Dermis microvascular lymphatic vessel endothelial cell (primary cell): ENCODE data around the gene CD160. TPM values are rescaled to one million over a fixed set of nuclear protein-coding genes. Genes with fewer than 3 reads are reported as not detected.
A peak's percentile ranks its signal among the peaks of the same experiment; 100 is the strongest.
"Not testable (repeated sequence)": the region's sequence is repeated elsewhere in the genome, so short reads cannot be mapped to it uniquely, and the experiment has no call there.

ENCODE experiments used
- DNase-seq, 2 donors: peaks; one replicate each; pipeline versions ENCODE4 v3.0.0 to v3.0.0-alpha.2; 2010; ENCODE audit warnings: low read depth in 2 of 2
- total RNA-seq: library from RNA; depleted of rRNA; stranded (reverse); fragments of >200 nt; gene quantifications from 2 replicates; pipeline ENCODE4 v1.2.1, GENCODE V29; 2014

CD160 gene
- total RNA-seq, 1 donor from 2014 or later: not detected

DNA sequence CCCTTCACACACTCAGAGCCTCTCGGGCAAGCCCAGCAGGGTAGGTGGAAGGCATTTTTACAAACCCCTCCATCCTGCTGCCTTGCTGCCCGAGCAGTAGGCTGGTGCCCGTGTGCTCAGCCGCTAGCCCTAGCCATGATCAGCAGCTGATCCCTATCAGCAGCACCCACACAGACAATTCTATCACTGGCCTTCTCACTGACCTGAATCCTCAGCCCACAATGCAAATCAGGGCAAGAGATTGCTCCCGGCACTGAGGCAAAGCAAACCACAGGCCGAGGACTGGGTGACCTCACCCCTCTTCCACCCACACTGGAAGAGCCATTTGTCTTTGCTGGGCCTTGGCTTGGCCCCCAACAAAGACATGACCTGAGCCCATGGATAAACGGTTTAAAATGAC lies 11.2 kb upstream of the CD160 start:
- DNase-seq: no peak

DNA sequence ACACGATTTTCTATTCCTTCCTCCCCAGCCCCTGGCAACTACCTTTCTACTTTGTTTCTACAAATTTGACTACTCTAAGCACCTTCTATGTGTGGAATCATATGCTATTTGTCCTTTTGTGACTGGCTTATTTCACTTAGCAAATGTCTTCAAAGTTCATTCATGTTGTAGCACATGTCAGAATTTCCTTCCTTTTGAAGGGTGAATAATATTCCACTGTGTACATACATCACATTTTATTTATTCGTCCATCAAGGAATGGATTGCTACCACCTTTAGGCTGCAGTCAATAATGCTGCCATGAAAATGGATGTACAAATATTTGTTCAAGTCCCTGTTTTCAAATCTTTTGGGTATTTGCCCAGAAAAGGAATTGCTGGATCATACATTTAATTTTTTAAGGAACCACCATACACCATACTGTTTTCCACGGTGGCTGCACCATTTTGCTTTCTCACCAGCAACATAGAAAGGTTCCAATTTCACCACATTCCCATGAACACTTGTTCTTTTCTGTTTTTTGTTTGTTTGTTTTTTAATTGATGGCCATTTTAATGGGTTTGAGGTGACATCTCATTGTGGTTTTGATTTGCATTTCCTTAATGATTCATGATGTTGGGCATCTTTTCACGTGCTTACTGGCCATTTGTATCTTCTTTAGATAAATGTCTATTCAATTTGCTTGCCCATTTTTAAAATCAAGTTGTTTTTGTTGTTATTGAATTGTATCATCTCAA lies 8.8 kb upstream of the CD160 start:
- no peak for DNase-seq

DNA sequence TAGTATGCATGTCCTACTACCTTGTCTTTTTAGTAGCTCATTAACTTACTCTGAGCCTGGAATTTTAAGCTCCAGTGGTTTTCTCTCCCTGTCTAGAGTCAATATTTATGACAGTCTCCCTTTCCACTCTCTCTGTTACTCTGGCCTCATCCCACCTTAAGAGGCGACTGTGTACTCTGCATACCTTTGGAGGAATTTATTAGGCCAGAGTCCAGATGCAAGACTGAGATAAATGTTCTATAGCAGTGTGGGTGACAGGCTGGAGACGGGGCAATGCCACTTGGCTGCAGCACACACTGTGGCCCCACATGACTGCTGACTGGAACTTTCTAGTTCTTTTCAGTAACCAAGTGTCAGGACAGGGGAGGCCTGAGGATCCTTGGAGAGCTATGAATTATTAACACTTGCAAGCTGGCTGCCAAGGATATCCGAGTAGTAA lies 8.1 kb upstream of the CD160 start:
- no peak for DNase-seq

DNA sequence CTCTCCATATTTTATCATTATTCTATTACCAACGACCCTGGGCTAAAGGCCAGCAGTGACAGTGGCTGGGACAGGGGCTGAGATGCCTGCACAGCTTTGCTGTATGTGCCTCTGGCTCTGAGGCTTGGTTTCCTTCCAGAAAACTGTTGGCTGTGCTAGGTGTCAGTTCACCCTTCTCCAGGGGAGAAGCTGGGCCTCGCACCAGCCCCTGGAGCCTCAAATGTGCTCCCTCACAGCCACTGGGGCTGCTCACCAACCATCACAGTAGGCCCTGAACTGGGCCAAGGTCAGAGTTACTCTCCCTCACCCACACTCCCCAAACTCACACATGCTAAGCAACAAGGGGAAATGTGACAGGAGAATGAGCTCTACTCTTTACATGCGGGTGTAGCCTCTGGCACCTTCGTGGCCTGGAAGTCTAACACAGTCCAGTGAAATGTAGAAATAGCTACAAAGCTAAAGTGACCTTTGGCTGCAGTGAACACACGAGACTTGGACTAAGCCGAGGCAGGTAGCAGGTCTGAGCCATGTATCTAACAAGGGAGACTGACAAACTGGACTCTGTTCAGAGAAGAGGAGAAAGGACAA lies 4.7 kb upstream of the CD160 start:
- no peak for DNase-seq

DNA sequence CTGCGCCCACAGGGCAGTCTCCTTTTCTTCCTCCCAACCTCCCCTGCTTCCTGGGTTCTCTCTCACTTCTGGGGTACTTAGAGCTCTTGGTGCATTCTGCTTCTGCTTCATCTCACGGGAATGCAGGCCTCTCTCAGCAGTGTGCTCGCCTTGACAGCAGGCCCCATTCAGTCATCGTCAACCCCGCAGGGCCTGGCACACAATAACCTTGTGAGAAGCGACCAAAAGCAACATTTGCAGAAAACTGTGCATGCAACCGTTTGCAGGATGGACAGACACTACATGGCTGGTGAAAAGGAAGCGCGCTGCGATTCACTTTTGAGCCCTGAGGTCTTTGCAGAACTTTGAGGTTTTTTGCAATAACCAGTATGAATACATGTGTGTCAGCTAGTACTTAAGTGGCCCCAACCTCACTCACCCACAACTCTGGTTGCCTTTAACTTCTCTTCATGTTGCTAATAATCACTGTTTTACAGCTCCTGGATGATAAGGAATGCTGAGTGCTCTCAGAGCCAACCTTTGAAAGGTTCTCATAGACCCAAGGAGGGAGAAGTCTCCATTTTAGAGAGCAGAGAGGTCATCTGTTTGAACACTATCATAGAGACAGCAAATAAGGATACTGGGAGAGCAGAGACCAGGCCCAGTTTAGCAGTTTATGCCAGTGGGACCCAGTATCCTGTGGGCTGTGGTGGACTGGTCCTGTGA lies 2.5 kb upstream of the CD160 start:
- DNase-seq: no peak

DNA sequence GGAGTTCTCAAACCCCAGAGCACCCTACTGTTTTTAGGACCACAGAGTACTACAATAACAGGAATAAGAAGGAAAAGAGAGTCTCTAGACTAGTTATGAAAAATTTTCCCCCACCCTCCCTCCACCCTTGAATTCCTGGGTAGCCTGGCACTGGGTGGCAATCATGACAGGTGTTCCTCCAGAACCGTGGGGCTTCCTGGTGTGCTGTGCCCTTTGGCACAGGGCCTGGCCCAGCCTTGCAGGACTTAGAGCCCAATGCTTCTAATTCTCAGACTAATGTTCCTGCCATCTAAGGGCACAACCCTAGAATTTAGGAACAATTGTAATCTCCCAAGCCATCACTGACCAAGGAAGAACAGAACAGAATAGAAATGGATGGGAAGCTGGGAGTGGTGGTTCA lies 1.5 kb upstream of the CD160 start:
- DNase-seq: no peak

DNA sequence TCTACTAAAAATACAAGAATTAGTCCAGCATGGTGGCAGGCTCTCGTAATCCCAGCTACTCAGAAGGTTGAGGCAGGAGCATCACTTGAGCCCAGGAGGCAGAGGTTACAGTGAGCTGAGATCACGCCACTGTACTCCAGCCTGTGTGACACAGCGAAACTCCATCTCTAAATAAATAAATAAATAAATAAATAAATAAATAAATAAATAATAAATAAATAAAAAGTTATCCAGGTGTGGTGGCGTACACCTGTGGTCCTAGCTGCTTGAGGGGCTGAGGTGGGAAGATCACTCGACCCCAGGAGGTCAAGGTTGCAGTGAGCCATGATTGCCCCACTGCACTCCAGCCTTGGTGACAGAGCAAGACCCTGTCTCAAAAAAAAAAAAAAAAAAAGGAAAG lies 834 bp upstream of the CD160 start:
- not testable (repeated sequence) for DNase-seq

DNA sequence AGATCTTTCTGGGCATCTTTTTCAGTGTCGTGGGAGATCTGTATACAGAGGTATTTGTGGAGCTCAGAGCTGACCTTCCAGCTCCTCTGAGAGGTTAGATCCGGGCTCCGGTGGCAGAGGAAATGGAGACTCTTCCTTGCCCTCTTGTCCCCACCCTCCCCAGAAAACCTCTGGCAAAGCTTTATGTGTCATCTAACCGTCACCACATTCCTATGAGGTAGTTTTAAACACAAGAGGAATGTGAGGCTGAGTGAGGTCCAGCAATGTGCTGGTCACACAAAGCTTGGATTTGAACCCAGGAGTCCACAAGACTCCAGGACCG lies 1.2 kb downstream of the CD160 start:
- no peak for DNase-seq

DNA sequence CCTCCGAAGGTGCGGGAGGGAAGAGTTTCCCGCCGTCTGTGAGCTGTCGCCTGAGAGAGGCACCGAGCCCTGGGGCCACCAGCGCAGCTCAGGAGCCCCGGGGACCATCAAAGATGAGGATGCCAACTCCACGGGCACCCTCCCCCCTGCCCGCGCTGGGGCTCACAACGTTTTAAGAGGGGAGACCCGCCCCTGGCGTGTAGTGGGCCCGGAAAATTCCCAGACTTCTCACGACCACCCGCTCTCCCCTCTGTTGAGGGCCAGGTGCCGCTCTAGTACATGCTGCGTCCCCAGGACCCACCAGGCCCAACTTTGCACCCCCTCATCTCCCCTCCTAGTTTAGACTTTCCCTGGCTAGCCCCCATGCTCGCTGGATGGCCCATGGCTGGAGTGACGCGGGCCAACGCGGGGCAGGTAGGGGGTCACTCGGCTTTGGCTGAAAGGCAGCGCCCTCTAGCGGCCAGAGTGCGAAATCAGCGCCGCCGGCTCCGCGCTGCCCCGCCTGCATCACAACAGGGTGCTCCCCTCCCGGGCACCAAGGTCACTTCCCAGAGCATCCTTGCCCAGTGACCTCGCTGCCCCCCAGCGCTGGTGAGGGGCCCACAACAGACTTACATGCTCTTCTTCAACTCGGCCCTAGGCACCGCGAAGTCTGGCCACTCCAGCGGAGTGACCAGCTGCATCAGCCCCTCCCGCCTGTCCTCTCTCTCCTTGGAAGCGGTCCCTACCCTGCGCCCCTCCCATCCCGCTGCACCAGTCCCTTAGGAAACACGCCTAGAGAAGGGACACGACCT lies 1.8 kb downstream of the CD160 start:
- peak; percentile 4 to 50 for DNase-seq

DNA sequence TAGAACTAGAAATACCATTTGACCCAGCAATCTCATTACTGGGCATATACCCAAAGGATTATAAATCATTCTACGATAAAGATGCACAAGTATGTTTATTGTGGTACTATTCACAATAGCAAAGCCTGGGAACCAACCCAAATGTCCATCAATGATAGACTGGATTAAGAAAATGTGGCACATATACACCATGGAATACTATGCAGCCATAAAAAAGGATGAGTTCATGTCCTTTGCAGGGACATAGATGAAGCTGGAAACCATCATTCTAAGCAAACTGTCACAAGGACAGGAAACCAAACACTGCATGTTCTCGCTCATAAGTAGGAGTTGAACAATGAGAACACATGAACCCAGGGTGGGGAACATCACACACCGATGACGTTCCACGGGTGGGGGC lies 6.9 kb downstream of the CD160 start:
- not testable (repeated sequence) for DNase-seq

DNA sequence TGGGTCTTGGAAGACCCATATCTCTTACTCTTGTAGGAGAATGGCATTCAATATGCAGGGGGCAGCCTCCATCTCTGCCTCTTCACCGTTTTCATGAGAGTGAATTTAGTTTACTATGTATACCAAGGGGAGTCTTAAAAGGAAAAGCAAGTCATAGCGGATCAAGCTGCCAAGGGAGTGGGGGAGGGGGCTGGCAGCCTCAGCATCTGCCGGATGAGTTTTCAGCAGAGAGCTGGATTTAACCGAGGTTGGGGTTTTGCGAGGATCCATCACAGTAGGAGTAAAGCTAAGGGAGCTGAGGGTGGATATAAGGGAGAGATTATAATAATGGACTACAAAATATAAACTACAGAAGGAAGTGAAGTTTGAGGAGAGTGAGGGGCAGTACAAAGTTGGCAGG lies 9.9 kb downstream of the CD160 start:
- DNase-seq: no peak

DNA sequence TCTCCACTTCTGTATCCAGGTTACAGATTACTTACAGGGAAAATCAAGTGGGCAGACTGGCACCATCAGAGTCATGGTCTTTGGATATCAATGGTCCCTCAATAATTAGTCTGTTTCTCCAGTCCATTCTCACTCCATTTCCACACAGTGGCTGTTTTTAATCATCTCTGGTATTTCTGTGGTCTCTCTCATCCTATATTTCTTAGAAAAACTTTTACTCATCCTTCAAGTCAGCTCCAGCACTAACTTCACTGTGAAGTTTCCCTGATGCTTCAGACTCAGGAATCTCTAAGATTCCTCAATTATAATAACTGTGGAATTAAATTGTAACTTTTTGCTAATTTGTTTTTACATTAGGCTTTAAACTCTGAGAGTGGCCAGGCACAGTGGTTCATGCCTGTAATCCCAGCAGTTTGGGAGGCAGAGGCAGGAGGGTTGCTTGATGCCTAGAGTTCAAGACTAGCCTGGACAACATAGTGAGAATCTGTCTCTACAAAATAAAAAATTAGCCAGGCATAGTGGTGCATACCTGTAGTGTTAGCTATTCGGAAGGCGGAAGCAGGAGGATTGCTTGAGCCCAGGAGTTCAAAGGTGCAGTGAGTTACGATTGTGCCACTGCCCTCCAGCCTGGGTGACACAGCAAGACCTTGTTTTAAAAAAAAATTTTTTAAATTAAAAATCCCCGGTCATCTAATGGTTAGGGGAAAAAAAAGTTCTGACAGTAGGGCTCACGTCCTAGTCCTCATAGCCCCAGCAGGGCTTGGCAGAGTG lies 10.6 kb downstream of the CD160 start:
- no peak for DNase-seq

DNA sequence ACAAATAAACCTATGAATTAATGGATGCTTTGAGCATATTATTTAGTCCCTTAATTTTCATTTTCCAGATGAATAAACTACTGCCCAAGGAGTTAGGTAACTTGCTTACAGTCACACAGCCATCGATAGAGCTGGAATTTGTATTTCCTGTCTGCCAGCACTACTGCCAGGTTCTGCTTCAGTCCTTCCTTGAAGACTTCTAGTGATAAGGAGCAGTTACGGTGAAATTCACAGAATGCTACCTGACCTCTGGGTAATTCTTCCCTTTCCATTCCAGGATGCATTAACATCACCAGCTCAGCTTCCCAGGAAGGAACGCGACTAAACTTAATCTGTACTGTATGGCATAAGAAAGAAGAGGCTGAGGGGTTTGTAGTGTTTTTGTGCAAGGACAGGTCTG lies 11.2 kb downstream of the CD160 start:
- DNase-seq: no peak

DNA sequence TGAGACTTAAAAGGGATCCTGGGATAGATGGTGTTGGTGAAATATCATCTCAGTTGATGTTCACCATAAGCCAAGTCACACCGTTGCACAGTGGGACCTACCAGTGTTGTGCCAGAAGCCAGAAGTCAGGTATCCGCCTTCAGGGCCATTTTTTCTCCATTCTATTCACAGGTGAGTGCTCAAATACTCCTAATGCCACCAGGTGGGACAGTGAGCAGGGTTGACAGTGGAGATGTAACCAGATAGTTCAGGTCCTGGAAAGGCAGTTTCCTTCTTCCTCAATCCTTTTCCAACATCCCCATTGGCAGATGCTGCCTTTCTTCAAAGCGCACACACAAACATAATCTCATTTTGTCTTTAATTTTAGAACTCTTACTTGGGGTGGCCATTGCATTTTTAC lies 11.6 kb downstream of the CD160 start:
- DNase-seq: no peak

DNA sequence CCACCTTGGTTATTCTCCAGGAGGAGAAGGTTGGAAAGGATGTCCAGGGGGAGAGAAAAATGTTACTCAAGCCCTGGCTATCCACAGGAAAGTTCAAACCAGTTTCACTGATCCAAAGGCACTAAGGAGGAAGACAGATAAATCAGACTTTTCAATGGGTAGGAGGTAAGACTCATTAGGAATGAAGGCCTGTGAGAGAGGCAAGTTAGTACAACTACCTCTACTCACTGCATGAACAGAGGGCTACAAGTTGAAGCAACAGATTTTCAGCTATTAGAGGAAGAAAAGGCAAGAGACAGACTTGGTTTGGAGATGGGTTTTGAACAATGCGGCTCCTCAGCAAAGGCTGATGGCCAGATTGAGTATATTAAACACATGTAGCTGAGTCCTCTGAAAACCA lies 16.9 kb downstream of the CD160 start:
- DNase-seq: no peak

DNA sequence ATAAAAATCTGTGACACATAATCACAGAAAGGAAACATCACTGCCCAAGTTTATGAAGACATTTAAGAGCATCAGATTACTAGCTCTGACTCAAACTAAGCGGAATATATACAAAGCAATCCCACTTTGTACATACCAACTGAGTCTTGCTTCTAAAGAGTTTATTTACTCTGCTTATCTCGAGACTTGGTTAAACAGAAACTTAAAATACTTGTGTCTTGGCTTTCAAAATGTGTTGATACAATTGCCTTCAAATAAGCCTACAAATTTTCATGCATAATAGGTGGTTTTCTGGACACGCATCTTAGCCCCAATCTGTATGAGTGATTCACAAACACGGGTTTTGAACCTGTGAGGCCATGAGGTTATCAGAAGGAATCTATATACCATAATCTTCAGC lies 21.0 kb downstream of the CD160 start:
- no peak for DNase-seq

DNA sequence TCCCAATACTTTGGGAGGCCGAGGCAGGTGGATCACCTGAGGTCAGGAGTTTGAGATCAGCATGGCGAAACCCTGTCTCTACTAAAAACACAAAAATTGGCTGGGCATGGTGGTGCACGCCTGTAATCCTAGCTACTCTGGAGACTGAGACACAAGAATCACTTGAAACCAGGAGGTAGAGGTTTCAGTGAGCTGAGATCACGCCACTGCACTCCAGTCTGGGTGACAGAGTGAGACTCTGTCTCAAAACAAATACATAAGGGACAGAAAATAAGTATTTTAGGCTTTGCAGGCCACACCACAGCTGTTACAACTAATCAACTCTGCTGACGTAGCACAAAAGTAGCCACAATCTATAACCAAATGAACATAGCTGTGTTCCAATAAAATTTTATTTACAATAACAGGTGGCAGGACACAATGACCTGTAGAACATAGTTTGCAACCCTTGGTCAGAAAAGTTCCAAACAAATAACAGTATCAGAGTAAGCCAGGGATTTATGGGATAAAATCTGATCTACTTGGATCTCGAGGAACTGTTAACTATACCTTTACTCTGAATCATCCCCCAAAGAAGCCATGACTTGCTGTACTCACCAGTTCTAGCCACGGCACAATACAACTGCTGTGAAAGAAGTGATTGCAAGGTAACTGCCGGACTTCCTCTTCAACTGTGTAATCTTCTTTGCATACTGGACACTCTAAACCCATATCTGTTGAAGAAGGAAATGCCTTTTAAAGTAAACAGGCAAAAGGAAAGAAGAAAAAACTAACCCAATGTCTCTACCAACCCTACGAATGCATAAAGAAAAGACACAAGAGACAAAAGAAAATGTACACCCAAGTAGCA lies 28.3 kb downstream of the CD160 start:
- no peak for DNase-seq

DNA sequence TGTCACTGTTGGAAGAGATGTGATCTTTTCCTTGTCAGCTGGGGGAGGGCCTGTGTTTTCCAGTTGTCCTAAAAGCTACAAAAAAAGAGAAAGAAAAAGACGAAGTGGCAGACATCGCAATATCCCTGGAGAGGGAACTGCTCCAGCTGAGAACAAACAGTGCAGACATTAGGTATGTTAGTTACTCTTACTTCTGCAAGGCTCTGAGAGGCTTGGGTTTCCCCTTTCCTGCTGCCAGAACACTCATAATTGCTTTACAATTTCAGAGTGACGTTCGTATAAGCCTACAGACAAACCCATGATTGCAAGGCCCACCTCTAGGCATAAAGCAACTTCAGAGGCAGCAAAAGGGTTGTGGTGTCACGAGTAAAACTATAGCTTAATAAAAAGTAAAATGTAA lies 31.1 kb downstream of the CD160 start:
- no peak for DNase-seq

DNA sequence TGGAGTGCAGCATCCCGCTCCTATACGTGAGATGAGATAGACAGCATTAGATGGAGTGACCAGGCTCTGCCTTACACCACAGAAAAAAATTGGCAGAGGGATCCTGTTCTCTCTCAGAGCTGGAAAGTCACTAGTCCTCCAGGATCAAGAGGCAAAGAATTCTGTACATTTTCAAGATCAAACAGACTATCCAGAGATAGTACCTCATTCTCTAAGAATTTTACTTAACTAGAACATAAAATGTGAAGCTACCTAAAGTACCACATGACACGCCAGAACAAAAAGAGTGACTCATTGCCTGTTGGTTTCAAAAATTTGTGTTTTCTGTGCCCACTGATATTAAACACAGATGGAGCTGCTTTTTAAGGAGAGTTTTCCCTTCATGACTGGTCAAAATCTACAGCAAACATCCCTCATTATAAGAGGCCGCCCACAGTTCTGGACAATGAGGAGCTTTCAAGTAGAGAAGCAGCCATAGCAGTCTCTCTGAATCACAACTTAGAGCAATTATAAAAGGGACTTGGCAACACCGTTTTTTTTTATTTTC lies 32.3 kb downstream of the CD160 start:
- peak; percentile 5 to 62 for DNase-seq

DNA sequence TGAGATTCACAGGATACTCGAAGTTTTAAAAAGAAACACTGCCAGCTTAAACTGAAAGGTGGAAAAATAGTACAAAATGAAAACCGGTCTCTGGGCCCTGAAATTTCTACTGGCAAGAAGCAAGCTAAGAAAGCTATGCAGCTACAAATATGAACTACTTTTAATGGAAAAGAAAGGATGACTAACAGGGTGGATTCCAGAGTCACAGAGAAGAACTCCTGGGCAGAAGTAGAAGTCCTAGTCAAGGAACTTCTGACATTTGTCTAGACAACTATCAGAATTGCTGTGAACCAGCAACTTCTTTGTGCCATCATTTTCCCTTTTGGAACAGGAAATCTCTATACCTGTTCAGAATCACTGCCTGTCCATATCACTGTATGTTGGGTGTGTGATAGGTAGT lies 38.1 kb downstream of the CD160 start:
- DNase-seq: no peak
